OCI-LY7 (cell line): ENCODE measurements around the gene EGFR. TPM values are rescaled to one million over a fixed set of nuclear protein-coding genes. Genes with fewer than 3 reads are reported as not detected.

Experiments
- BruUV-seq: library from RNA; stranded (reverse); fragments of 400-500 nt; replicated peaks from 2 replicates; lab custom pipeline; 2021; lab: Mats Ljungman, UMichigan
- CTCF ChIA-PET: fragments of 300-600 bp; sonication (Branson Sonifier 250); formaldehyde crosslinking; loops from one replicate; lab custom pipeline; 2022; ENCODE audit warnings: antibody characterized with exemption; ENCODE audit not compliant: unreplicated experiment; lab: Charles Lee
- POLR2A ChIA-PET: fragments of 300-600 bp; sonication (Branson Sonifier 250); formaldehyde crosslinking; loops from one replicate; lab custom pipeline; 2022; ENCODE audit warnings: antibody characterized with exemption; lab: Charles Lee
- DNase-seq: peaks from one replicate; pipeline ENCODE4 v3.0.0-alpha.2; 2015; ENCODE audit warnings: low spot score
- H2AFZ ChIP-seq: fragments of 200-600 bp; sonication (generic), shearing (Covaris generic); 2 replicates; pipeline ENCODE4 v1.6.1; 2014; ENCODE audit warnings: mild to moderate bottlenecking, antibody characterized with exemption, low read length, moderate library complexity
- H3K27ac ChIP-seq: fragments of 200-600 bp; sonication (generic); 2 replicates; pipeline ENCODE4 v1.5.1; 2014; ENCODE audit warnings: mixed run types, low read depth, mild to moderate bottlenecking, moderate library complexity, low read length, inconsistent platforms; ENCODE audit not compliant: poor library complexity, severe bottlenecking
- H3K36me3 ChIP-seq: fragments of 200-600 bp; sonication (generic); 2 replicates; pipeline ENCODE4 v1.6.1; 2014; ENCODE audit warnings: mild to moderate bottlenecking, antibody characterized with exemption, low read length, moderate library complexity, mixed read lengths; ENCODE audit not compliant: insufficient read depth
- H3K4me1 ChIP-seq: fragments of 200-600 bp; sonication (generic); 2 replicates; pipeline ENCODE4 v1.5.1; 2014; ENCODE audit warnings: mild to moderate bottlenecking, low read length; ENCODE audit not compliant: insufficient read depth, poor library complexity, severe bottlenecking
- H3K4me2 ChIP-seq: fragments of 200-600 bp; sonication (generic); 2 replicates; pipeline ENCODE4 v1.6.1; 2014; ENCODE audit warnings: mild to moderate bottlenecking, low read length
- H3K4me3 ChIP-seq: fragments of 200-600 bp; sonication (generic); 2 replicates; pipeline ENCODE4 v1.5.1; 2014; ENCODE audit warnings: mild to moderate bottlenecking, low read depth, low read length; ENCODE audit not compliant: poor library complexity, severe bottlenecking
- H3K79me2 ChIP-seq: fragments of 200-600 bp; sonication (generic); 2 replicates; pipeline ENCODE4 v1.6.1; 2016; ENCODE audit warnings: low read depth, mild to moderate bottlenecking, low read length, moderate library complexity, mixed read lengths; ENCODE audit not compliant: insufficient read depth
- H3K9me2 ChIP-seq: fragments of 200-600 bp; sonication (generic); 2 replicates; pipeline ENCODE4 v1.6.1; 2016; ENCODE audit warnings: mild to moderate bottlenecking, low read length, mixed read lengths; ENCODE audit not compliant: insufficient read depth
- H3K9me3 ChIP-seq: fragments of 200-600 bp; sonication (generic); 2 replicates; pipeline ENCODE4 v1.6.1; 2014; ENCODE audit warnings: mild to moderate bottlenecking, mixed run types, low read length, mixed read lengths
- H4K20me1 ChIP-seq: fragments of 200-600 bp; sonication (generic); 2 replicates; pipeline ENCODE4 v1.6.1; 2014; ENCODE audit warnings: mild to moderate bottlenecking, antibody characterized with exemption, low read length, moderate library complexity, mixed read lengths; ENCODE audit not compliant: insufficient read depth
- CTCF ChIP-seq: fragments of 200-600 bp; sonication (generic); conservative IDR thresholded peaks from 2 replicates; pipeline ENCODE4 v1.5.1; 2014; ENCODE audit warnings: mild to moderate bottlenecking, antibody characterized with exemption, low read length, moderate library complexity, mixed read lengths
- EZH2phosphoT487 ChIP-seq: fragments of 200-600 bp; sonication (generic); IDR thresholded peaks from 2 replicates; pipeline ENCODE4 v1.6.1; 2018; ENCODE audit warnings: low read depth, borderline replicate concordance, mild to moderate bottlenecking, mixed run types, antibody characterized with exemption, low read length, moderate library complexity, mixed read lengths
- intact Hi-C: fragments of 100-400 bp; cut with micrococcal nuclease; formaldehyde crosslinking; loops from one replicate; pipeline ENCODE4 v1.10.0; 2022; ENCODE audit not compliant: unreplicated experiment
- total RNA-seq, 2 experiments: library from RNA; depleted of rRNA in 1 of 2; stranded (reverse); fragments of >200 nt in 1 of 2; shearing (Covaris generic) in 1 of 2; gene quantifications; 2 replicates each; pipeline ENCODE4 v1.2.3, GENCODE V29; 2014 to 2022

Gene EGFR
- total RNA-seq, 2 experiments from 2014 or later = 0.27 TPM; not detected in 1

GRCh38 chr7:55200441-55200840 is 181.6 kb downstream of the EGFR start:
- H3K4me1 ChIP-seq = no peaks in the 10 kb centered on the region
- H2AFZ ChIP-seq = no peak overlapping the region
- TF ChIP-seq EZH2phosphoT487 (no peak), CTCF (no peak)
- no TSS peak for BruUV-seq
- no peak overlapping the region for H3K4me2 ChIP-seq
- no peaks in the 10 kb centered on the region for H3K79me2 ChIP-seq
- no peak overlapping the region for H3K4me3 ChIP-seq
- H4K20me1 ChIP-seq = no peaks in the 10 kb centered on the region
- no peak overlapping the region for H3K27ac ChIP-seq
- intact Hi-C loops = no loop called here
- no peaks in the 10 kb centered on the region for H3K9me2 ChIP-seq
- no peaks in the 10 kb centered on the region for H3K9me3 ChIP-seq
- POLR2A ChIA-PET = no interaction called here
- H3K36me3 ChIP-seq = no peaks in the 10 kb centered on the region
- no peak for DNase-seq
- CTCF ChIA-PET = no interaction called here

- Histone ChIP-seq H3K79me2 (no peaks in the 10 kb centered on the region), H3K4me2 (no peak overlapping the region), H3K4me3 (no peak overlapping the region), H3K4me1 (no peaks in the 10 kb centered on the region), H3K36me3 (no peaks in the 10 kb centered on the region), H3K9me3 (no peaks in the 10 kb centered on the region), H3K27ac (no peak overlapping the region), H4K20me1 (no peaks in the 10 kb centered on the region), H3K9me2 (no peaks in the 10 kb centered on the region), H2AFZ (no peak overlapping the region)
- TF ChIP-seq CTCF (no peak), EZH2phosphoT487 (no peak)
- BruUV-seq = no TSS peak
- intact Hi-C loops = no loop called here
- ChIA-PET POLR2A (no interaction called here), CTCF (no interaction called here)
- no peak for DNase-seq
Measured at GRCh38 chr7:55202150-55202913, 183.5 kb downstream of the EGFR start.

GRCh38 chr7:55203300-55203699 is 184.5 kb downstream of the EGFR start:
- no TSS peak for BruUV-seq
- DNase-seq = no peak
- no peaks in the 10 kb centered on the region for H3K9me3 ChIP-seq
- ChIA-PET POLR2A (no interaction called here), CTCF (no interaction called here)
- no peak overlapping the region for H3K4me3 ChIP-seq
- no peak overlapping the region for H2AFZ ChIP-seq
- H3K27ac ChIP-seq = no peak overlapping the region
- intact Hi-C loops = no loop called here
- no peaks in the 10 kb centered on the region for H3K79me2 ChIP-seq
- no peaks in the 10 kb centered on the region for H3K4me1 ChIP-seq
- no peaks in the 10 kb centered on the region for H4K20me1 ChIP-seq
- H3K36me3 ChIP-seq = no peaks in the 10 kb centered on the region
- H3K9me2 ChIP-seq = no peaks in the 10 kb centered on the region
- TF ChIP-seq CTCF (no peak), EZH2phosphoT487 (no peak)
- no peak overlapping the region for H3K4me2 ChIP-seq
